ENCODE data around the gene PTPN3.
A peak's percentile ranks its signal among the peaks of the same experiment; 100 is the strongest.
"Not testable (repeated sequence)": the region's sequence is repeated elsewhere in the genome, so short reads cannot be mapped to it uniquely, and the experiment has no call there.

Gene PTPN3, protein sequence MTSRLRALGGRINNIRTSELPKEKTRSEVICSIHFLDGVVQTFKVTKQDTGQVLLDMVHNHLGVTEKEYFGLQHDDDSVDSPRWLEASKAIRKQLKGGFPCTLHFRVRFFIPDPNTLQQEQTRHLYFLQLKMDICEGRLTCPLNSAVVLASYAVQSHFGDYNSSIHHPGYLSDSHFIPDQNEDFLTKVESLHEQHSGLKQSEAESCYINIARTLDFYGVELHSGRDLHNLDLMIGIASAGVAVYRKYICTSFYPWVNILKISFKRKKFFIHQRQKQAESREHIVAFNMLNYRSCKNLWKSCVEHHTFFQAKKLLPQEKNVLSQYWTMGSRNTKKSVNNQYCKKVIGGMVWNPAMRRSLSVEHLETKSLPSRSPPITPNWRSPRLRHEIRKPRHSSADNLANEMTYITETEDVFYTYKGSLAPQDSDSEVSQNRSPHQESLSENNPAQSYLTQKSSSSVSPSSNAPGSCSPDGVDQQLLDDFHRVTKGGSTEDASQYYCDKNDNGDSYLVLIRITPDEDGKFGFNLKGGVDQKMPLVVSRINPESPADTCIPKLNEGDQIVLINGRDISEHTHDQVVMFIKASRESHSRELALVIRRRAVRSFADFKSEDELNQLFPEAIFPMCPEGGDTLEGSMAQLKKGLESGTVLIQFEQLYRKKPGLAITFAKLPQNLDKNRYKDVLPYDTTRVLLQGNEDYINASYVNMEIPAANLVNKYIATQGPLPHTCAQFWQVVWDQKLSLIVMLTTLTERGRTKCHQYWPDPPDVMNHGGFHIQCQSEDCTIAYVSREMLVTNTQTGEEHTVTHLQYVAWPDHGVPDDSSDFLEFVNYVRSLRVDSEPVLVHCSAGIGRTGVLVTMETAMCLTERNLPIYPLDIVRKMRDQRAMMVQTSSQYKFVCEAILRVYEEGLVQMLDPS

GRCh38 chr9:109498195-109499092, at the start of gene PTPN3:
Gene PTPN3, minus strand, starts transcription at chr9:109498307. Its CDS starts 34,873 bp downstream, at chr9:109463434.
- TF ChIP-seq POLR2A (IDR thresholded peaks at IDR 0.05; ENCODE audit: low read depth, low read length) = peak; percentile 44; the same call in 1 of the 2 replicates
- DNase-seq (ENCODE audit: insufficient read length, low spot score) = peak; percentile 91
- no peak for FAIRE-seq

DNA sequence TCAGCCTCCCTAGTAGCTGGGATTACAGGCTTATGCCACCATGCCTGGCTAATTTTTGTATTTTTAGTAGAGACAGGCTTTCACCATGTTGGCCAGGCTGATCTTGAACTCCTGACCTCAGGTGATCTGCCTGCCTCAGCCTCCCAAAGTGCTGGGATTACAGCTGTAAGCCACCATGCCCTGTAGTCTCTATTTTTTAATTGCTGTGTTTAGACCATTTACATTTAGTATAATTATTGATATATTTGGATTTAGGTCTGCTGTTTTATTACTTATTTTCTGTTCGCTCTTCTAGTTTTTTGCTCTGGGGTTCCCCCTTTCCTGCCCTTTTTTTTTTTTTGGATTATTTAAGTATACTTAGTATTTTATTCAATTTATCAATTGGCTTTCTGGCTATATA, 46.8 kb upstream of the PTPN3 start:
- not testable (repeated sequence) for FAIRE-seq; DNase-seq (ENCODE audit: insufficient read length, low spot score)

GRCh38 chr9:109542922-109543321, 44.8 kb upstream of the PTPN3 start:
- TF ChIP-seq POLR2A (IDR thresholded peaks at IDR 0.05; ENCODE audit: low read depth, low read length) = no peak
- DNase-seq (ENCODE audit: insufficient read length, low spot score) = no peak
- FAIRE-seq = no peak

DNA sequence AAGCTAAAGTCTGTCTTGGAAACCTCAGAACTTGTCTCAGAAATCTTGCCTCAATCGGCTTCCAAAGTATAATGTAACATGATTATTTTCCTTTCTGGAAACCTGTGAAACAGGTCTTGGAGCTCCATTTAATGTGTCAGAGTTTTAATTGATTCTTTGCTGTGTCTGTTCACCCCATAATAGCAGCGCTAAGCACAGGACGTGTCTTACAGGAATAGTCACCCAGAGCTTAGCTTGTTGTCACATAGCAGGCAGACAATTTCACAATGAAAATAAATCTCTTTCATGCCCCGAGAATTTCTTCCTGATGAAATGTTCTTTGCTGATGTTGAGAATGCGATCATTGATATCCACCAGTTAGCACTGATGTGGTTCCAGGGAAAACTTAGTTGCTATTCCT, 40.2 kb upstream of the PTPN3 start:
- DNase-seq (ENCODE audit: insufficient read length, low spot score) = no peak
- no peak for FAIRE-seq
- TF ChIP-seq POLR2A (IDR thresholded peaks at IDR 0.05; ENCODE audit: low read depth, low read length) = no peak

DNA sequence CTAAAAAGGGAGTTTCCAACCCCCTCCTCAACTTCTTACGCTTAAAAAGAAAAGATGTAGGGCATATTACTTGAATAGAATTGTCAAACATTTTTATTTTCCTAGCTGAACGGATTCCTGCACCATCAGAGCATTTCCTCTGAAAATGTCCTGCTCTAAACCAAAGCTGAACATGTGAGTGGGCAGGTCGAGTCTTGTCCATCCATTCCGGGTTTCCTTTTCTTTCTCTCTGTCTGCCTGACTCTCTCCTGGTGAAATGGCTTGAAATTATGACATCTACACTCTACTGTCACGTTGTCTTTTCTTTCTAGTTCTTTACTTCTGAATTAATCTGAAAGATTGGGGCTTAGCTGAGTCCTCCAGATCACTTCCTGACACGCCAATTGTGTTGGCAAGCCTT, 39.2 kb upstream of the PTPN3 start:
- FAIRE-seq (no peak), DNase-seq (ENCODE audit: insufficient read length, low spot score) (no peak)
- no peak for TF ChIP-seq POLR2A (IDR thresholded peaks at IDR 0.05; ENCODE audit: low read depth, low read length)

- TF ChIP-seq POLR2A (IDR thresholded peaks at IDR 0.05; ENCODE audit: low read depth, low read length) = no peak
- FAIRE-seq = no peak
Observed at GRCh38 chr9:109536859-109537258, 38.8 kb upstream of the PTPN3 start.

GRCh38 chr9:109535365-109535764, 37.3 kb upstream of the PTPN3 start:
- TF ChIP-seq POLR2A (IDR thresholded peaks at IDR 0.05; ENCODE audit: low read depth, low read length) = no peak
- FAIRE-seq (no peak), DNase-seq (ENCODE audit: insufficient read length, low spot score) (no peak)

More at GRCh38 chr9:109536859-109537258, 38.8 kb upstream of the PTPN3 start:
- no peak for DNase-seq (ENCODE audit: insufficient read length, low spot score)

DNA sequence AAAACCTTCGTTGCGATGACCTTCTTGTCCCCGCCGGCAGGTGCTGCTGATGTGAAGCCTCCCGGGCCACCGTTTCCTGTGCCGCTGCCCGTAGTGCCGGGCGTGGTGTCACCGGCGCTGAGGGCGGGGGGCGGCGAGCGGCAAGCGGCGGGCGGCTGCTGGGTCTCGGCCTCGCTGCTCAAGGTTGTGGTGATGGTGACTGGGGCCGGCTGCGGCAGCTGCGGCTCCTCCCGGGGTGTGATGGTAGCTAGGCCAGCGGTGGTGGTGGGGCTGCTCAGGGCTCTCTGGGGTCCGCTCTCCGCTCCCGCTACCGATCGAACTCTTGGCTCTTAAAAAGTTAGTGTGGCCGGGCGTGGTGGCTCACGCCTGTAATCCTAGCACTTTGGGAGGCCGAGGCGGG, 36.0 kb upstream of the PTPN3 start:
- no peak for FAIRE-seq
- no peak for TF ChIP-seq POLR2A (IDR thresholded peaks at IDR 0.05; ENCODE audit: low read depth, low read length)
- DNase-seq (ENCODE audit: insufficient read length, low spot score) = no peak

DNA sequence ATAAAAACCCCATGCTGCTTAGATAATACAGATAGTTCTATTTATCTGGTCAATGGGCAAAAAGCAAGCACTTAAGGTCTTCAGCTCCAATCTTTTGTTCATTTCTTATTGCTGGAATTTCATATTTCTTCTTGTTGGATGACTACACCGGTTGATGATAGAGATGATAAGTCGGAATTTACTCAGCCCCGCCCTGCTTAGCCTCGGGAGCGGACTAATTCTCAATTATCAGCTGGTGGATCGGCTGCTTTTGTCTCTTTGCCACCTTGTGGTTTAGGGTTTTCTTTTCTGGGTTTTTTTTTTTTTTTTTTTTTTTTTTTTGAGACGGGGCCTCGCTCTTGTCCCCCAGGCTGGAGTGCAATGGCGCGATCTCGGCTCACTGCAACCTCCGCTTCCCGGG, 34.5 kb upstream of the PTPN3 start:
- not testable (repeated sequence) for DNase-seq (ENCODE audit: insufficient read length, low spot score); FAIRE-seq

DNA sequence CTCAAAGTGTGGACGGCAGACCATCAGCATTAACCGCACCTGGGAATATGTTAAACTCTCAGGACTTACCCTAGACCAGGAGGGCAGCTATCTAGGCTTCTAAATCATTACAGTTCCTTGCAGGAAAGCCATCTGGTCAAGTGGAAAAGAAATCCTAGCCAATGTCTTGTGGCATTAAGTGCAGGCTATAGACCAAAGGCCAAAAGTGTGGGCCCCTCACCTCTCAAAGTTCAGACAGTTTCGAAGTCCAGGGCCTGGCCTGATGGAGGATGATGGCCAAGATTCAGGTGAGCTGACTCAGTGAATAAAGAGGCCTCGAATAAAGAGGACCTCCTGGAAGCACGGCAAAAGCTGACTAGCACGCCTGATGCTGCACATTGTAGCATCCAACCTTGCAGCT, 24.0 kb upstream of the PTPN3 start:
- DNase-seq (ENCODE audit: insufficient read length, low spot score) = no peak
- no peak for FAIRE-seq
- no peak for TF ChIP-seq POLR2A (IDR thresholded peaks at IDR 0.05; ENCODE audit: low read depth, low read length)

GRCh38 chr9:109520475-109521132, 22.5 kb upstream of the PTPN3 start:
- DNase-seq (ENCODE audit: insufficient read length, low spot score) (peak; percentile 77), FAIRE-seq (peak; percentile 83)

DNA sequence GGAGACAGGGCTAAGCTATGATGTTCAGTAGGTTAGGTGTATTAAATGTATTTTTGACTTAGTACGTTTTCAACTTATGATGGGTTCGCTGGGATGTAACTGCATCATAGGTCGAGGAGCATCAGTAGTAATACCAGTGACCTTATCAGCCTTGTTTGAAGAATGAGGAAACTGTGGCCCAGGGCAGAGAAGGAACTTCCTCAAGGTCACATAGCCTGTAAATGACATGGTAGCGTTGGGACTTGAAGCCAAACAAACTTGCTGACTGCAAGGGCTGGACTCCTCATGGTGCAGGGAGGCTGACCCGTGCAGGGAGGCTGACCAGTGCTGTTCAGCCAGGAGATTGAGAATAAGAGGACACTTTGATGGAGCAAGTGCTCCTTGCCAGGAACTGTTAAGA, 21.3 kb upstream of the PTPN3 start:
- FAIRE-seq (no peak), DNase-seq (ENCODE audit: insufficient read length, low spot score) (no peak)

More at GRCh38 chr9:109520475-109521132, 22.5 kb upstream of the PTPN3 start:
- no peak for TF ChIP-seq POLR2A (IDR thresholded peaks at IDR 0.05; ENCODE audit: low read depth, low read length)

More for the DNA sequence above, 21.3 kb upstream of the PTPN3 start:
- TF ChIP-seq POLR2A (IDR thresholded peaks at IDR 0.05; ENCODE audit: low read depth, low read length) = no peak

All from H54 (cell line).